Measurements from ENCODE around the gene CAMSAP1. TPM values are rescaled to one million over a fixed set of nuclear protein-coding genes. Genes with fewer than 3 reads are reported as not detected.
"Not testable (repeated sequence)": the region's sequence is repeated elsewhere in the genome, so short reads cannot be mapped to it uniquely, and the experiment has no call there.

CAMSAP1 gene
- total RNA-seq, 1 donor from 2014 or later, result 20.5 TPM

DNA sequence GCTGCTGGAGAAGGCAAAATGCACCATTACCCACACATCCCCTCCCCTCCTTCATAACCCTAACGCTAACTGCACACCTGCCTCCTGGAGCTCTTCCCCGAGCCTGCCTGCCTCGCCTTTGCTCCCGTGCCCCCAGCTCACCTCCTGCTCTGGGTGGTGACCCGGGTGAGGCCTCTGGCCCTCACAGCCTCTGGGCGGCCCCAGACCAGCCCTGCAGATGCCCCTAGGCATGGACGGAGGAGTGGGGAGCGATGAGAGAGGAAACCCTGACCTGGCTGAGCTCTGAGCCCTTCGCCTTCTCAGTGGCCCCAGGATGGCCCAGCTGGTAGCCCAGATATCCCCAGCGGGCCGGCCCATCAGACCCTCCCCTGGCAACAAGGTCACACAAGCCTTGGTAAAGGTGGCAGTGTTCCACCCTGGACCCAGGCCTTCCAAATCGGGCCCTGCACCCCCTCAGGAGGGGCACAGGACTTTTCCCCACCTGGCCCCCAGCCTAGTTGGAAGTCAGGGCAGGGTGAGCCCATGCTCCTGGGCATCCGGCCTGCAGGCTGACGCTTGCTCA lies 14.5 kb upstream of the CAMSAP1 start:
- no peak for DNase-seq (ENCODE audit: low read depth, low spot score)

- DNase-seq (ENCODE audit: low read depth, low spot score), result no peak
Observed at GRCh38 chr9:135920973-135921585, 13.7 kb upstream of the CAMSAP1 start.

DNA sequence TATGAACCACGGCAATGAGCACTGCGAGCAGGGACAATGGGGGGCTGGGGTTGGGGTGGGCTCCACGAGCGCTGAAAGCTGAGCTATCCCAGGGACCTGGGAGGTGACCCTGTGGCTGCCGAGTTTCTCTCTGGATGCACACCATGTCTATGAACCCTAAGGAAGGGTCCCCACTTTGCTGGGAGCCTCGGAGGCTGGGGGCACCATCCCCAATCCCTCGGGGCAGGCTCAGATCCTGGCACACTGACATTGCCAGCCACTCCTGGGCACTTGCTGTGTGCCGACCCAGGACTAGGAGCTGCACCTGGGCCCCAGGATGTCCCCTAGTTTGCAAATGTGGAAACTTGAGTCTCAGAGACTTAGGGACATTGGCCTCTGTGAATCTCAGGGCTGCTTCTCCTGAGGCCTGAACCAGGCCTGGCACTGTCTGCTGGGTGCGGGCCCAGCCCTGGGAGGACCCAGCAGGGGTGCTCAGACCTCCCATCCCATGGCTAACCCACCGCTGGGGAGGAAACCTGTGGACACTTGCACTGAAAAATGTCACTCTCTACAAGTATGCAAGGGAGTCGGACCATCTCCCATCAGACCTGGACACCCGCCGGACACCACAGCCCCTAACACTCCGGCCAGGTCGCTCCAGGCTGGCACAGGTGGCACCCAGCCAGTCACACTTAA lies 13.0 kb upstream of the CAMSAP1 start:
- no peak for DNase-seq (ENCODE audit: low read depth, low spot score)

- DNase-seq (ENCODE audit: low read depth, low spot score), result no peak
Observed at GRCh38 chr9:135919318-135919890, 12.1 kb upstream of the CAMSAP1 start.

- DNase-seq (ENCODE audit: low read depth, low spot score), result not testable (repeated sequence)
Observed at GRCh38 chr9:135916227-135916626, 8.9 kb upstream of the CAMSAP1 start.

DNA sequence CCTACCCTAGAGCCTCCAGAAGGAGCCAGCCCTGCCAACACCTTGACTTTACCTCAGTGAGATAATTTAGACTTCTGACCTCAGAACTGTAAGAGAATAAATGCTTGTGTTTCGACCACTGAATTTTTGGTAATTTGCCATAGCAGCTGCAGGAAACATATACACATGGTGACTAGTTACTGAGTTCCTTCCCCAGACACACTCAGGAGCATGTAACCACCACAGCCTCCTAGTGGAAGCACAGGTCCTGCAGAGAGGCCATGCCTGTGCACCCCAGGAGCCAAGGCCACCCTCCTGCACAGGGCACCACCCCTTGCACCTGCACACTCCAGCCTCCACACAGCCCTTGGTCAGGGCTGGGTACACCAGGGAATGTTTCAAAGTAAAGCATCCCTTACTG lies 7.6 kb upstream of the CAMSAP1 start:
- no peak for DNase-seq (ENCODE audit: low read depth, low spot score)

DNA sequence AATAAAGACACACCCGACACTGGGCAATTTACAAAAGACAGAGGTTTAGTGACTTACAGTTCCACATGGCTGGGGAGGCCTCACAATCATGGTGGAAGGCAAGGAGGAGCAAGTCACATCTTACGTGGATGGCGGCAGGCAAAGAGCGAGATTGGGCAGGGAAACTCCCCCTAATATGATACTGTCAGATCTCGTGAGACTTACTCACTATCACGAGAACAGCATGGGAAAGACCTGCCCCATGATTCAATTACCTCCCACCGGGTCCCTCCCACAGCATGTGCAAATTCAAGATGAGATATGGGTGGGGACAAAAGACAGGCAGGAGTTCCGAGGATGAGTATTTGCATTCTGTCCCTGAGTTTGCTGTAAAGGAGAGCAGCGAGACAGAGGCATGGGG lies 3.9 kb upstream of the CAMSAP1 start:
- not testable (repeated sequence) for DNase-seq (ENCODE audit: low read depth, low spot score)

- DNase-seq (ENCODE audit: low read depth, low spot score), result no peak
Observed at GRCh38 chr9:135910757-135911156, 3.4 kb upstream of the CAMSAP1 start.

- no peak for DNase-seq (ENCODE audit: low read depth, low spot score)
Observed at GRCh38 chr9:135910216-135910615, 2.9 kb upstream of the CAMSAP1 start.

GRCh38 chr9:135909371-135909770 lies 2.0 kb upstream of the CAMSAP1 start:
- DNase-seq (ENCODE audit: low read depth, low spot score), result no peak

DNA sequence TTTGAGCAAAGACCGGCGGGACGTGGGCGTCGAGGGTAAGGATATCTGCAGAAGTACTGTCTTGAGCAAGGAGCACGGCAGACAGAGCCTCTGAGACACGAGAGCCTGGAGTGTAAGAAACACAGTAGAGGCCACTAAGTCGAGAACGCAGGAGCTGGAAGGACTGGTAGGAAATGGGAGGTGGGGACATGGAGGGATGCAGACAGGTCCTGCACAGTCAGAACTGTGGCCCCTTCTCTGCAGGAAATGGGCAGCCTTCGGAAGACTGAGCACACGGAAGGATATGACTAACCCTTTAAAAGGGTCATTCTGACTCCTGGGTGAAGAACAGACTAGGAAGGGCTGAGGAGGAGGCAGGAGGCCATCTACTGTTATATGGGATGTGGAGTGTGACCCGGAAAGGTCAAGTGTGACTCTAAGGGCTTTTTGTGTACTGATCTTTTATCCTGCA lies 1.4 kb upstream of the CAMSAP1 start:
- DNase-seq (ENCODE audit: low read depth, low spot score), result no peak

- no peak for DNase-seq (ENCODE audit: low read depth, low spot score)
Observed at GRCh38 chr9:135908093-135908753, 877 bp upstream of the CAMSAP1 start.

DNA sequence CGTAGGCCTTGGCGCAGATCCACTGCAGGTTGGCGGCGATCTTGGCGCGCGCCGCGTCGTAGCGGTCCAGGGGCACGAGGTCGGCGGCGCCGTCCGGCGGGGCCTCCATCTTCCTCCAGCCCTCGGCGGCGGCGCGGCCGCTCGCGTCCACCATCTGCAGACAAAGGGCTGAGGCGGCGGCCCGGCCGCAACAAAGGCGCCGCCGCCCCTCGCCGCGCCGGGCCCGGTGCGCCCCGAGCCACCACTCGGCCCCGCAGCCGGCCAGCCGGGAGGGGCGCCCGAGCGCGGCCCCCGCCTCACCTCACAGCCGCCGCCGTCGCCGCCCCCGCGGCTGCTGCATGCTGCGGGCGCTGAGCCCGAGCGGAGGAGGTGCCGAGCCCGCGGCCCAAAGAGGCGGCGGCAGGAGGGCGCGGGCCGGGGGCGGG lies 328 bp downstream of the CAMSAP1 start:
- no peak for DNase-seq (ENCODE audit: low read depth, low spot score)

GRCh38 chr9:135906291-135907005 lies 898 bp downstream of the CAMSAP1 start:
- no peak for DNase-seq (ENCODE audit: low read depth, low spot score)

- DNase-seq (ENCODE audit: low read depth, low spot score), result no peak
Observed at GRCh38 chr9:135905380-135906258, 1.7 kb downstream of the CAMSAP1 start.

- DNase-seq (ENCODE audit: low read depth, low spot score), result no peak
Observed at GRCh38 chr9:135903786-135904520, 3.4 kb downstream of the CAMSAP1 start.

- DNase-seq (ENCODE audit: low read depth, low spot score), result no peak
Observed at GRCh38 chr9:135903358-135903656, 4.0 kb downstream of the CAMSAP1 start.

DNA sequence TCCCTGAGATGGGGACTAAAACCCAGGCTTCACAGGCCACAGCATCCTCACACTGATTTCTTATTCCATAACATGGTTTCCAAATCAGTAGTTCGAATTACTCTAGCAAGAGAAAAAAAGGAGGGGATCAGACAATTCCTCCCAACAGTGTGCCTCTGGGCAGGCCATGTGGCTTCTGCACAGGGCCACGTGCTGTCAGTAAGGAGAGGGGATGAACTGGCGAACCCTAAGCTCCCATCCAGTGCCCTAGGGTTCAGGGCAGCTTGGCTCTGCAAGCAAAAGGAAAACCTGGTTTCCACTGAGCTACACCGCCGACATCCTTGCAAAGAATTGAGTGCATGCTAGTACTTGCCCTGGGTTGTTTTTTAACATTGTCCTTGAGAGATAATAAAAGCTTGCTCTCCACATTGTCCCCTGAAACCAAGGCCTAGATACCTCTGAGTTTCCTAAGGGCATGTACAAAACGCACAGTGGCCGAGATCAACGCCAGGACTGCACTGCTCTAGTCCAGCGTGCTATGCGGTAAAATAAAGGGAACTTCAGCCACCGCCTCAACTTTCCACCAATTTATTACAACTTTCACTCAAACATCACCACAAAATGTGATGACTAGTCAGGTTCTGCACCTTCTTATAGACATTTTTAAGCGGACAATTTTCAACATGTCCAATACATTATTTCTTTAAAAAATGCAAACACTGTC lies 4.5 kb downstream of the CAMSAP1 start:
- no peak for DNase-seq (ENCODE audit: low read depth, low spot score)

DNA sequence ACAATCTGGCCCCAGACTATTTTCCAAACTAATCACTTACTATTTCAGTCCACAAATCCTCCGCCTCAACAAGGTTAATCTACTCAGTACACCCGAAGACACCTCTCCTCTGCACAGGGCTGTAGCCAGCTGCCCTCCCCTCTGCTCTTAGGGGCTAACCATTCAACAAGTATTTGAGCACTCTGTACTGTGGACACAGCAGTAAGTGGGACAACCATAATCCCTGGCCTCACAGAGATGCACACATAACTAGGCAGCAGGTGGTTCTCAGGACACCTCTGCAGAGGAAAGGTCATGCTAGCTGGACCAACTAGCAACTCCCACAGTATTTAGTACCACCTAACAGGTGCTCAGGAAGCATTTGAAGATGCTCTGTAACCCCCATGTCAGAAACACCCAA lies 5.5 kb downstream of the CAMSAP1 start:
- no peak for DNase-seq (ENCODE audit: low read depth, low spot score)

All from pulmonary artery endothelial cell (primary cell).